ENCODE data around the gene ARVCF.

GRCh38 chr22:20017622-20017958 is 967 bp upstream of the ARVCF start:
- TF ChIP-seq EZH2 (IDR thresholded peaks at IDR 0.05; ENCODE audit: low read depth) (no peak), CTCF (conservative IDR thresholded peaks at IDR 0.05) (no peak)
